Glomerular visceral epithelial cell (primary cell): ENCODE results near the gene DDR2.
A peak's percentile ranks its signal among the peaks of the same experiment; 100 is the strongest.

Source experiments
- DNase-seq: peaks from one replicate; pipeline ENCODE4 v3.0.0-alpha.2; 2016; ENCODE audit errors: extremely low spot score

Gene DDR2

DNA sequence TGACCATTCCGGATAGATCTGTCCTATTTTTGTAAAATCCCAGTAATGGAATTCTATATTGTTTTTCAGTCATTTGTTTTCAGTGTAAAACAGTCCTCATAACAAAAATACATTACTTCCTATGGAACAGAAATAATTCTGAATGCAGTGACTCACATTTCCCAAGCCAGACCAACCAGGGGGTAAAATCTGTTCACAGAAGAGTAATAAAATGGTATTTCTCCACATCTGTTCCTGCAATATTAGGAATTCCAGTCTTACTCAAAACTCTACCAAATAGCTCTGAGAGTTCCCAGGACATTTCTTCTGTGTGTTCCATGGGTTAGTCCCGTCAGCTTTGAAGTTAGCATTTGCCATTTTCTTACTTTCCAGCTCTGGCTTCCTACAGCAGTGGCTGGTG, 2.6 kb upstream of the DDR2 start:
- peak; percentile 6 for DNase-seq

GRCh38 chr1:162631546-162632191, 595 bp upstream of the DDR2 start:
- DNase-seq = no peak

DNA sequence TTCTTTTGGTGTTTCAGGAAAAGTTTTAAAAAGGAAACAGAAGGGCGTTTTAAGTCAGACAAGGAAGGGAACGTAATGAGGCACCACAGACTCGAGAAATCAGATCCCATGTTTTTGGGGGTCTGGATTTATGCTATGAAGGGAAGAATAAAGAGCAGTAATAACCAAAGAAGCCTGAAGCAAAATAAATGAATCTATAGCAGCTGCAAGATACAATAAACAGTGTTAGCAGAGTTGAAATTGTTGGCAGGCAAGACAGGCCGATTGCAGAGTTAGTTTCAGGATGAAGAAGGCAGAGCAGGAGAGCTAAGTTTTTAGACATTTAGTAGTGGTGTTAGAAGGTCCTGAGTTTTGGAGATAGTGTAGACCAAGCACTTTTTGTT, 425 bp downstream of the DDR2 start:
- no peak for DNase-seq

GRCh38 chr1:162633081-162633762, 958 bp downstream of the DDR2 start:
- no peak for DNase-seq

GRCh38 chr1:162635418-162635817, 3.2 kb downstream of the DDR2 start:
- no peak for DNase-seq

- no peak for DNase-seq
Measured at GRCh38 chr1:162639718-162640117, 7.5 kb downstream of the DDR2 start.

DNA sequence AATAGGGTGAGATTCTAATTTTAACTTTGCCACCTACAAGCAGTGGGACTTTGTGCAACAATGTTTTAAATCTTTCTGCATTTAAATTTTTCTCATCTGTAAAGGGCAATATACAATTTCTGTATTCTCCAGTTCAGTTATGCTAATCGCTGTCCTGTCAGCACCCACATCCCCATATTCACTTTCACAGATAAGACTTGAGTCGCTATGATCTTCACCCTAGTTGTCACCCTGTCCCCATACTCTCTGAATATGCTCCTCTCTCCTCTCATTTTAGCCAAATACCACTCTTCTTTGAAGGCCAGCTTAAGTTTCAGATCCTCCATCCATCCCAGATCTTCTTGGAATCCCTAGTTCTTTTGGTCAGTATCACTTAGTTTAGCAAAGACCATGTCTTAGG, 8.8 kb downstream of the DDR2 start:
- no peak for DNase-seq

DNA sequence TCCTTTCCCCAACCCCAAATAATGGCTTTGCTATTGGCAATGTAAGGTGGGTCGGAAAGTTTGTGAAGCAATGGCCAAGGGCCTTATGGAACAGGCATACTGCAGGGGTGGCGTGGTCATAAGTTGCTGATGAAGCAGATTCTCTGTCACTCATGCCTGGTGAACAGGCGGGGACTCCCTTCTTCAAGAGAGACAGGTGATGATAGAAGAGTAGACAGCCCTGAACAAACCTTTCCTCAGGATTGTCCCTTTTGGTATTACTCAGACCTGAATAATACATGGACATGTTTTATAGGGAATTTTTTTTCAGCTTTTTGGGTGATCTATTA, 12.7 kb downstream of the DDR2 start:
- no peak for DNase-seq

GRCh38 chr1:162645666-162646065, 13.4 kb downstream of the DDR2 start:
- no peak for DNase-seq

- DNase-seq = no peak
Measured at GRCh38 chr1:162649583-162649982, 17.3 kb downstream of the DDR2 start.

- DNase-seq = no peak
Measured at GRCh38 chr1:162654915-162655620, 22.8 kb downstream of the DDR2 start.

- no peak for DNase-seq
Measured at GRCh38 chr1:162656266-162656665, 24.0 kb downstream of the DDR2 start.

GRCh38 chr1:162660574-162660973, 28.3 kb downstream of the DDR2 start:
- DNase-seq = no peak

GRCh38 chr1:162661336-162661735, 29.1 kb downstream of the DDR2 start:
- DNase-seq = no peak

DNA sequence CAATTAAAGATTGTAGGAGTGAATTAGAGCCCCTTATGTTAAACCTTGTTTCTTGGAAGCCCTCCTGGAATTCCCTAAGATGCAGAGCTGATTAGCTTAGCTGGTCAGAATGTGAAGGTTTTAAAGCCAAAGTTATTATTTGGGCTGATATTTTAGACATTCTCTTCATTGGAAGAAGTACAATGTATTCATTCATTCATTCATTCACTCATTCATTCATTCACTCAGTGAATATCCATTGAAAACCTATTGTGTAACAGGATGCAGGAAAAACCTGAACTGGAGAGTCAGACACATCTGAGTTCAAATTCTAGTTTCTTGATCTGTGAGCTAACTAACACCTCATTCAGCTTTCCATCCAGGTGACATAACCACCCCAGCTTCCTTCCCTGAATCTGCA, 29.7 kb downstream of the DDR2 start:
- no peak for DNase-seq

DNA sequence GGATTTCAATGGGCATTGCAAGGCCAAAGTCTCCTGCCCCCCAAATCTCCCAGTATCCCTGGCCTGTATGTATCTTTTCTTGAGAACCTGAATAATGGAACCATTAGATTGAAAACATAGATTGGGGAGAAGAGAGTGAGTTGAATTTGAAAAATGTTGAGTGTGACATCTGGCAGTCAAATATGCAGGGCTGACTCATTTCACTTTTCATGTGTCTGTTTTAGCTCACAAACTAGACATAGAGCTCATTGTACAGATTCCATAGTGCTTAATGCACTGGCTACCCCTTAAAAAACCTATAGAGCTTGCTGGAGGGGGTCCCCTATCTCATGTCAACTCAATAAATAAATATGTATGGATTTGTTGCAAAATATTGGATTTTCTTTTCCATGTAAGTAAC, 30.8 kb downstream of the DDR2 start:
- no peak for DNase-seq

DNA sequence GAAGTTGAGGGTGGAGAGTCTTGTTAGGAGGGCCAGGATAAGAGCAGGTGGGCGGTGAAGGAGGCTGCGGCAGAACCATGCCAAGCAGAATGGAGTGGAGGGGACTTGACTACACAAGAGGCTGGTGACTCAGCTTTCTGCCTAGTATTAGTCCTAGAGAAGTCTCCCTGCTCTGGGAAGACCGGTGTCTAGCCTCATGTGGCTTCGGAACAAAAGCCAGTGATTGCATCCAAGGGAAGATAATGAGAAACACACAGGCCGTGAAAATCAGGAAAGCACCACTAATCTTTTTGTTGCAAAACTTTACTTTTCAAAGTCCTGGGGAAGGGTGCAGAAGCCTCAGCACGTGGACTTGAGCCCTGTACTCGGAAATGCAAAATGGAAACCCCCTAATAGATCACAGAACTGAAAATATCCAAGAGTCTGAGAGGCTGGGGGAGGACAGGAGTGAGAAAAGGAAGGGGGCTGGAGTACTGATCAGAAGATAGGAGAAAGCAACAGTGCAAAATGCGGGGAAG, 31.4 kb downstream of the DDR2 start:
- no peak for DNase-seq

GRCh38 chr1:162666006-162666645, 33.9 kb downstream of the DDR2 start:
- no peak for DNase-seq

GRCh38 chr1:162667381-162668080, 35.3 kb downstream of the DDR2 start:
- DNase-seq = no peak

DNA sequence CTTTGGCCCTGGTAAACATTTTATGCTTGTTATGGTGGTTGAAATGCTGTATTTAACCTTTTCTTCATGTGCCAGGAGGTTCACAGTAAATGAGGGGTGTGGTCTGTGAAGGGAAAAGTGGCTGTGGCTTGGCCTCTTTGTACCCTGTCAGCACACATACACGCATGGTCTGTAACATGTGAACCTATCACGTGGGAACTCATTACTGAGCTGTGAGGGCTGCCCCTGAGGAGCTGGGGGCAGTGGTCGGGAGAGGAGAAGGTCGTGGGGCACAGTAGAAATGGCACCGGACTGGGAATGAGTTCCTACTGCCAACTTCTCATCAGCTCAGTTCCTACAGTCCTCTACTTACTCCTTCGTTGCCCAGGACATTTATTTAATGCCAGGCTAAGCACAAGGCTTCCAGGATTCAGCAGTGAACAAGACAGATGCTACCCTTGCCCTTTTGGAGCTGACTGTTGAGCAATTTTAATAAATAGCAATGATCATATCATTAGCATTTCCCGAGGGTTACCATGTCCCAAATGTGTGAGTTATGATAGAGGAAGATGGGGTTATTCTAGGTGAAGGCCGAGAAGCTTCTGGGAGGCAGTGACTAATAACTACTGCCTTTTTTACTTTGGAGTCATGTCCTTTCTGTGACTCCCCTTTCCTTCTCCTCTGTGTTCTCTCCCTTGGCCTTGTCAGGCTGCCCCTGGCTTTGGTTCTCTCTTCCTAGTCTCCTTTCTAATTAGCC, 38.8 kb downstream of the DDR2 start:
- no peak for DNase-seq

GRCh38 chr1:162671664-162672410, 39.6 kb downstream of the DDR2 start:
- no peak for DNase-seq
